Ishikawa (cell line): ENCODE data around the gene AGPAT3.

ENCODE experiments used
- CEBPB ChIP-seq: IDR thresholded peaks from 2 replicates; pipeline ENCODE4 v1.6.1; 2012
- EGR1 ChIP-seq: IDR thresholded peaks from 2 replicates; pipeline ENCODE4 v1.6.1; 2012
- EP300 ChIP-seq: IDR thresholded peaks from 2 replicates; pipeline ENCODE4 v1.6.1; 2012; ENCODE audit warnings: borderline replicate concordance
- FOXM1 ChIP-seq: IDR thresholded peaks from 2 replicates; pipeline ENCODE4 v1.6.1; 2012; ENCODE audit warnings: low read depth, borderline replicate concordance
- NFIC ChIP-seq: IDR thresholded peaks from 2 replicates; pipeline ENCODE4 v1.6.1; 2012
- TEAD4 ChIP-seq: IDR thresholded peaks from 2 replicates; pipeline ENCODE4 v1.6.1; 2012
- YY1 ChIP-seq: IDR thresholded peaks from 2 replicates; pipeline ENCODE4 v1.6.1; 2012; ENCODE audit warnings: low read depth
- TF ChIP-seq, protein P1 (sequence below): IDR thresholded peaks from 2 replicates; pipeline ENCODE4 v1.6.1; 2012

DNA sequence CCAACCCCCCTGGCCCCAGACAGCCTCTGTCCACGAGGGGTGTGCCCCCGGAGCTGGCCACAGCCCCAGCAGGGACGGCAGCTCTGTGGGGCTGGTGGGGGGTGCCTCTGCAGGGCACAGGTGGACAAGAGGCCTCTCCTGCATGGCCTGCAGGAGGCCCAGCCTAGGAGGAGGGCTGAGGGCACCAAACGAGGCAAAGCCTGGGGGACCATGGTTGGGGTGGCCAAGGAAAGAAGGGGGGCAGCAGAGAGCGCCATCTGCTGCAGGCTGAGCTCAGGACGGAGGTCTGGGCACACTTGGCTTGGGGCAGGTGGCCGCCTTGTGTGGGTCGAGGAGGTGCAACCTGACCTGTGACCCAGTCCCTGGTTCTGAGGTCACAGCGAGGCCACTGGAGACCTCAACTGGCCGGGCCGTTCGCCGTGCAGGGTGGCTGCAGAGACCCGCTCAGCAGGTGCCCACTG is 48.4 kb upstream of the AGPAT3 start:
- TF ChIP-seq, protein P1, sequence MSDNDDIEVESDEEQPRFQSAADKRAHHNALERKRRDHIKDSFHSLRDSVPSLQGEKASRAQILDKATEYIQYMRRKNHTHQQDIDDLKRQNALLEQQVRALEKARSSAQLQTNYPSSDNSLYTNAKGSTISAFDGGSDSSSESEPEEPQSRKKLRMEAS = no peak
- TF ChIP-seq EGR1 (no peak), CEBPB (no peak), EP300 (no peak), FOXM1 (no peak), TEAD4 (no peak), NFIC (no peak), YY1 (no peak)
